Stimulated activated CD8-positive, alpha-beta memory T cell treated with anti-CD3 and anti-CD28 coated beads, Interleukin-15, amount 100 ng/mL, for 24 hours (primary cell): ENCODE measurements around the gene ZSWIM7.
A peak's percentile ranks its signal among the peaks of the same experiment; 100 is the strongest.

Experiments
- DNase-seq: peaks from one replicate; pipeline ENCODE4 v3.0.0-alpha.2; 2020; ENCODE audit warnings: low read depth

Gene ZSWIM7

DNA sequence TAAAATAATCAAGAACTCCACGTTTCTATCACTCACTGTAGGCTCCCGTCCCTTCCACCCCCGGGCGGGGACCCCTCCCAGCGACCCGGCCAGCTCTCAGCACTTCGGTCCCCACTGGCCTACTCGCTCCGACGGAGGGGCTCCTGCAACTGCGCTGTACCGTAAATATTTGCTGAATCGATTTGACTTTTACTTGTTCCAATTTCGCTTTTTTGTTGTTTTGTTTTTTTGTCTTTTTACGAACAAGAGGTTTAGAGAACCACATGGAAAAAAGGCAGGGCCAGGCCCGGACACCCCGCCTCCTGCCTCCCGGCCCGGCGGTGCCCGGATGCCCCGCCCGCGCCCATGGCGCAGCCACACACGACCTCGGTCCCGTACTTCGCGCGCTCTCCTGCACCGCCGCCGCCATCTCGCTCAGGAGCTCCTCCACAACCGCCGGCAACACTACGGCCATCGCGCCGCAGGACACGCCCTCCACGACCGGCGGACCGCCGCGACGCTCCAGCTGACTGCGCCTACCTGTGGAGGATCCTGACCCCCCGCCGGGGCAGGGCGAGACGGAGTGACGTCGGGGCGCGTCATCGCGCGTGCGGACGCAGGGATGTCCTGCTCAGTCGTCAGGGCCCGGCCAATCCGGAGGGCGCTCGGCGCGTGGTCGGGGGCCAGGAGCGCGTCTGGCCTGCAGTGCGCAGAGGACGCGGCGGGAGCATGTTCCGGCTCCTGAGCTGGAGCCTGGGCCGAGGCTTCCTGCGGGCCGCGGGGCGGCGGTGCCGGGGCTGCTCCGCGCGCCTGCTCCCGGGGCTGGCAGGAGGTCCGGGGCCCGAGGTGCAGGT, at the start of gene ZSWIM7, which contains the start of gene TTC19:
Gene ZSWIM7 (minus strand): TSS at position 564 of the 833 bp plus-strand sequence. CDS start 110 bp downstream, at position 454.
Gene TTC19 (plus strand): TSS at position 684 of the 833 bp plus-strand sequence. CDS start 25 bp downstream, at position 709.
- peak; percentile 93 for DNase-seq

DNA sequence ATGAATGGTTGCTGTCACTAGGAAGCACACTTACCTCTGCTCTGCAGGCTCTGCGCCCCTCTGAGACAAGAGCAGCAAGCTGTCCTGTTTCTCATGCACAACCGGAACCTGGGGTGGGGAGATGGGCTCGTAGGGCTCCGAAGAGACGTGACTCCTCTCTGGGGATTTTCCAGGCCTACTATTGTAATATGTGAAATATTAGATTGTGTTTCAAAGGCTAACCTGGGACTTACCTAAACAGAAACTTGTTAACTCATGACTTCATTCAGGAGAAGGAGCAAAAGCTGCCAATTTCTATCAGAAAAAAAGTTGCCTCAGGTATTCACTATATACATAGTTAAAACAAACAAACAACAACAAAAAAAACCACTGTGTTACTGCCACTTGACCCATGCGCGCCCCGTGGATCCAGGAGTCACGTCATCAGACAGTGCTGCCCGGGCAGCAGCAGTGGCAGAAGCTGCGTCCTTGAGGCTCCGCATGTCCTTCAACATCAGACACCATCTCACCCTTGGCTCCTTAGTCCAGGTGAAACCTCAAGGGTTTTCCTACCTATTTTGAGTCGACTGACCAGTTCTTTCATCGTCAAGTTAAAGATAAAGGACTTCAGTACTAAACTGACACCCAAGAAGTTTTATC, 49.4 kb upstream of the ZSWIM7 start:
- no peak for DNase-seq

GRCh38 chr17:16046966-16047365, 47.5 kb upstream of the ZSWIM7 start:
- no peak for DNase-seq

DNA sequence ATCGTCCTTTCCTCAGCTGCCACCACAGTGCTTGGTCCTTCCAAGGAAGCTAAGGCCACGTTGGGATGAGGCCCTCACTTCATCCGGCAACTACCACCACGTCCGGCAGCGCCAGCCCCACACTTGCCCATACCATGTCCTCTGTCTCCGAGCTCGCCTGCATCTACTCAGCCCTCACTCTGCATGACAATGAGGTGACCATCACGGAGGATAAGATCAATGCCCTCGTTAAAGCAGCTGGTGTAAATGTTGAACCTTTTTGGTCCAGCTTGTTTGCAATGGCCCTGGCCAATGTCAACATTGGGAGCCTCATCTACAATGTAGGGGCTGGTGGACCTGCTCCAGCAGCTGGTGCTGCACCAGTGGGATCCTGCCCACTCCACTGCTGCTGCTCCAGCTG, 45.0 kb upstream of the ZSWIM7 start:
- no peak for DNase-seq

- no peak for DNase-seq
These were observed 41.3 kb upstream of the ZSWIM7 start for GRCh38 chr17:16040710-16041251.

- DNase-seq: no peak
These were observed 38.1 kb upstream of the ZSWIM7 start for GRCh38 chr17:16037636-16038035.

- DNase-seq: no peak
These were observed 36.8 kb upstream of the ZSWIM7 start for GRCh38 chr17:16036261-16036660.

GRCh38 chr17:16033729-16034349, 34.3 kb upstream of the ZSWIM7 start:
- no peak for DNase-seq

- DNase-seq: no peak
These were observed 28.4 kb upstream of the ZSWIM7 start for GRCh38 chr17:16027708-16028584.

DNA sequence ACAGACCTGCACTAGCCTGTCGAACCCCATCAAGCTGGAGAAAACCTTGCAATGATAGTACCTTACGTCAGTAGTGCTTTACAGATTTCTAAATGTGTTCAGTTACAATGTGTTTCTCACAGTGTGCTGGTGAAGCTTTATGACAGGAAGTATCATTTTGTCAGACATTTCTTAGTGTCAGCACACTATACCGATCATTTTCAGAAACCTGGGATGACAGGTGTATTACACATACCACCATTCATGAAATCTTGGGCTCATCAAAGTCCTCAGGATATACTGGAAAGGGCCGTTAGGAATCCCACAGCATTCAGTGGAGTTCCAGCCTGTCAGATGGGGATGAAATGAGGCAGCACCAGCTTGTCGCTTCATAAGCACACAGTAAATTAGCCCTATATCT, 27.4 kb upstream of the ZSWIM7 start:
- no peak for DNase-seq

GRCh38 chr17:16025202-16025601, 25.7 kb upstream of the ZSWIM7 start:
- DNase-seq: no peak

GRCh38 chr17:16023881-16024280, 24.4 kb upstream of the ZSWIM7 start:
- DNase-seq: no peak

DNA sequence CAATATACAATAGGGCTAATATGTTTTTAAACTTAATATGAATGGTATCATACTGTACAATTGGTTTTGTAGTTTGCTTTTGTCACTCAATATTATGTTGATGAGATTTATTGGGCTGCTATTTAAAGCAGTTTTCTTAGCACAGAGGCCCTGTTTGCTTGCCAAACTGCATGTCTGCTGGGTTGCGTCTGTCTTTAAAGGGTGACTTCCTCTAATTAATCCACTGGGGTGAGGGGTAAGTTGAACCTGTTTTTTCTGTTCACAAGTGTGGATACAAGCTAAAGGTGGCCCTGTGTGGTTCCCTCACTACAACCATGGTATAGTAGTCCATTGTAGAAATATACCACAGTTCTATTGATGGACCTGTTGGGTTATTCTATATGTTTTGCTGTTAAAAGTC, 19.8 kb upstream of the ZSWIM7 start:
- no peak for DNase-seq

- no peak for DNase-seq
These were observed 14.5 kb upstream of the ZSWIM7 start for GRCh38 chr17:16013943-16014407.

GRCh38 chr17:16007439-16007838, 7.9 kb upstream of the ZSWIM7 start:
- DNase-seq: no peak

GRCh38 chr17:16005636-16006035, 6.1 kb upstream of the ZSWIM7 start:
- DNase-seq: no peak

DNA sequence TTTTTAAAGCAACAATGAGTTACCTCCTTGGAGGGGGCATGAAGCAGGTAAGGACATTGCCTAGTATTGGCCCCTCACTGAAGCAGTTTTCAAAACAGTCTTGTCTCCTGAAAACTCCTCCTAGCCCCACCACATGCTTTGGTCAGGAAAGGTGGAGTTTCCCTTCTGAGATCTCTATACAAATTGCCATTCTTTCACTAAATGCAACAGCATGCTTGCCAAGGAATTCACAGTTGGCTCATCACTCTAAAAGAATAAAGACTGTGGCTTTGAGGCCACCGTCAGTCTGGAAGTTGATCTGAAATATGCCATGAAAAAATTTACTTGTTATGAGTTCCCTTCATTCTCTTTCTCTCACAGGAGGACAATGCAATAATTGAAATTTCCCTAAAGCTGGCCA, 4.3 kb upstream of the ZSWIM7 start:
- DNase-seq: no peak

GRCh38 chr17:16002708-16003260, 3.3 kb upstream of the ZSWIM7 start:
- DNase-seq: no peak

- no peak for DNase-seq
These were observed 1.9 kb upstream of the ZSWIM7 start for GRCh38 chr17:16001226-16001897.

DNA sequence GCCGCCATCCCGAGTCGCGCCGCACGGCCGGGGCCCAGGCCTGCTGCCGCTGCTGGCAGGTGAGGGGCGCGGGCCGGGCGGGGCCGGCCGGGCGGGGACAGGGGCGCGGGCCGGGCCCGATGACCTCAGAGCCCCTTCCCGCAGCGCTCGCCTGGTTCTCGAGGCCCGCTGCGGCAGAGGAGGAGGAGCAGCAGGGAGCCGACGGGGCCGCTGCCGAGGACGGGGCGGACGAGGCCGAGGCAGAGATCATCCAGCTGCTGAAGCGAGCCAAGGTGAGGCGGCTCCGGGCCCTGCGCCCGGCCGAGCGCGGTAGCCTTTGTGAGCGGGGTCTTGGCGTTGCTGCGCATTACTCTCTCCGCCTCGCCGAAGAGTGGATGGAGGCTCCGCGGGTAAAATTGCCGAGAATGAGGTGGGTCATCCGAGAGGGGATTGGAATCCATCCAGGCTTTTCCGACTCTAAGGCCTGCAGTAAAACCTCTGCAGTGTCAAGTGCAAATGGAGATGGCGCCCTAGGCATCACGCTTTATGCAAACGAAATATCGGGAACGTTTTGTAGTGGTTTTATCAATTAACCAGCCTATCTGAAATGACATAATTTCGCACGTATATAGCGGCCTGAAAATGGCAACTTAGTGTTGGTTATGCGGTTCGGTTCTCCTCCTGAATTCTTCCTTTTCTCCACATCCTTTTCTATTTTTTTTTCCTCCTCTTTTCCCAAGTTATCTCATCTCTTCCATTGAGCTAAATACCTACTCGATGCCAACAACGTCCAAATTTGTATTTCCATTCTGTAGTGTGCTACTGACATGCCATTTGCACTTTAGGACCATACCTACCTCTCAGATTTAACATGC, 697 bp upstream of the ZSWIM7 start:
- no peak for DNase-seq
